Mammary epithelial cell (primary cell): ENCODE results near the gene FANK1.

ENCODE experiments used
- CTCF ChIP-seq, 2 donors: IDR thresholded peaks in 1 of 2; conservative IDR thresholded peaks in 1 of 2; 2 replicates each; pipeline ENCODE4 v1.5.1; 2011 to 2012; ENCODE audit warnings: inconsistent platforms in 2 of 2, low read length in 2 of 2, mild to moderate bottlenecking in 2 of 2, control low read depth in 1 of 2, low read depth in 1 of 2; ENCODE audit not compliant: insufficient read depth in 1 of 2; ENCODE audit errors: extremely low read depth in 1 of 2
- EZH2 ChIP-seq: IDR thresholded peaks from 2 replicates; pipeline ENCODE4 v1.6.1; 2012; ENCODE audit warnings: low read length, inconsistent platforms, borderline replicate concordance

GRCh38 chr10:125878957-125879835 is 17.2 kb upstream of the FANK1 start:
- TF ChIP-seq CTCF (conservative IDR thresholded peaks at IDR 0.05 in 1 of 2, IDR thresholded peaks at IDR 0.05 in 1 of 2; ENCODE audit: extremely low read depth in 1 of 2, insufficient read depth in 1 of 2, low read depth in 1 of 2, low read length in 2 of 2) (no peak), EZH2 (no peak)
